Activated CD4-positive, alpha-beta T cell treated with anti-CD3 and anti-CD28 coated beads, Interleukin-2, amount 10 ng/mL, durations not matched to agents 7 days and 5 days (primary cell): Measurements from ENCODE around the gene RASGRP4. TPM values are rescaled to one million over a fixed set of nuclear protein-coding genes. Genes with fewer than 3 reads are reported as not detected.

Source experiments
- CTCF ChIA-PET: fragments of 350-600 bp; sonication (Branson Sonifier 250); formaldehyde crosslinking; loops from one replicate; lab custom pipeline; 2021; ENCODE audit warnings: antibody characterized with exemption; lab: Charles Lee
- POLR2A ChIA-PET: fragments of 350-600 bp; sonication (Branson Sonifier 250); formaldehyde crosslinking; loops from one replicate; lab custom pipeline; 2021; ENCODE audit warnings: antibody characterized with exemption; lab: Charles Lee
- DNase-seq: peaks from one replicate; pipeline ENCODE4 v3.0.0-alpha.2; 2020
- H3K27ac Mint-ChIP-seq: one replicate; pipeline ENCODE4 v1.8.0; 2021; ENCODE audit warnings: mild to moderate bottlenecking, moderate library complexity, mixed read lengths
- H3K27me3 Mint-ChIP-seq: one replicate; pipeline ENCODE4 v1.8.0; 2021; ENCODE audit warnings: mixed read lengths
- H3K36me3 Mint-ChIP-seq: one replicate; pipeline ENCODE4 v1.8.0; 2021; ENCODE audit warnings: low read depth, mixed read lengths
- H3K4me1 Mint-ChIP-seq: one replicate; pipeline ENCODE4 v1.8.0; 2021; ENCODE audit warnings: mixed read lengths
- H3K4me3 Mint-ChIP-seq: one replicate; pipeline ENCODE4 v1.8.0; 2021; ENCODE audit warnings: mild to moderate bottlenecking, moderate library complexity, mixed read lengths
- H3K9me3 Mint-ChIP-seq: one replicate; pipeline ENCODE4 v1.8.0; 2021; ENCODE audit warnings: mixed read lengths
- total RNA-seq, 2 experiments: library from RNA; stranded (reverse); gene quantifications; one replicate each; pipeline ENCODE4 v1.2.3, GENCODE V29; 2021

RASGRP4 gene
- total RNA-seq, 2 experiments from 2014 or later: 2.6 to 3.8 TPM

DNA sequence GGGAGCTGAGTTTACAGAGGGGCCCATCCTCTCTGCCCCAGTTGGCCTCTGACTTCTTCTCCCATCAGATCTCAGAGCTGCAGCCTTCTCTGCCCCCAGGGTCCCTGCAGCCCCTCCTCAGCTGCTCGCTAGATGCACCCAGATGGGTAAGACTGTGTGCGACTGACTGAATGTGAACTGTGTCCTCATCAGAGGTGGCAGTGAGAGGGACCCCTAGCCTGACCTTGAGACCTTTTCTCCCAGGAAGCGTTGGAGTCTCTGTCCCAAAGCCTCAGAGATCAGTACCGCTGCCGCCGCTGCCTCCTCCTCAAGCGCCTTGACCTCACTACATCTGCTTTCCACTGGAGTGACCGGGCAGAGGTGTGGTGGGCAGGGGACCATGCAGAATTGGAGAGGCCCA, 20.7 kb downstream of the RASGRP4 start:
- peak overlapping the region; percentile 48 for H3K4me3 Mint-ChIP-seq
- CTCF ChIA-PET: interaction anchor here (0.7 to 5.2 kb wide), 5 partner anchors 9 to 557 kb away, joined by 3 to 66 read pairs (median 3); partner anchors contain the start of genes MRPS12 and SARS2
- no peaks in the 10 kb centered on the region for H3K9me3 Mint-ChIP-seq
- H3K4me1 Mint-ChIP-seq: peaks cover 27% of the 10 kb centered on the region
- no peak for DNase-seq
- H3K36me3 Mint-ChIP-seq: peaks cover 17% of the 10 kb centered on the region
- POLR2A ChIA-PET: no interaction called here
- H3K27me3 Mint-ChIP-seq: no peaks in the 10 kb centered on the region
- no peak overlapping the region for H3K27ac Mint-ChIP-seq

- H3K27ac Mint-ChIP-seq: peak overlapping the region; percentile 31
- CTCF ChIA-PET: interaction anchor here (0.7 to 5.2 kb wide), 5 partner anchors 9 to 557 kb away, joined by 3 to 66 read pairs (median 4); partner anchors contain the start of genes MRPS12 and SARS2
- POLR2A ChIA-PET: no interaction called here
These were observed 21.2 kb downstream of the RASGRP4 start for GRCh38 chr19:38404858-38405257.

DNA sequence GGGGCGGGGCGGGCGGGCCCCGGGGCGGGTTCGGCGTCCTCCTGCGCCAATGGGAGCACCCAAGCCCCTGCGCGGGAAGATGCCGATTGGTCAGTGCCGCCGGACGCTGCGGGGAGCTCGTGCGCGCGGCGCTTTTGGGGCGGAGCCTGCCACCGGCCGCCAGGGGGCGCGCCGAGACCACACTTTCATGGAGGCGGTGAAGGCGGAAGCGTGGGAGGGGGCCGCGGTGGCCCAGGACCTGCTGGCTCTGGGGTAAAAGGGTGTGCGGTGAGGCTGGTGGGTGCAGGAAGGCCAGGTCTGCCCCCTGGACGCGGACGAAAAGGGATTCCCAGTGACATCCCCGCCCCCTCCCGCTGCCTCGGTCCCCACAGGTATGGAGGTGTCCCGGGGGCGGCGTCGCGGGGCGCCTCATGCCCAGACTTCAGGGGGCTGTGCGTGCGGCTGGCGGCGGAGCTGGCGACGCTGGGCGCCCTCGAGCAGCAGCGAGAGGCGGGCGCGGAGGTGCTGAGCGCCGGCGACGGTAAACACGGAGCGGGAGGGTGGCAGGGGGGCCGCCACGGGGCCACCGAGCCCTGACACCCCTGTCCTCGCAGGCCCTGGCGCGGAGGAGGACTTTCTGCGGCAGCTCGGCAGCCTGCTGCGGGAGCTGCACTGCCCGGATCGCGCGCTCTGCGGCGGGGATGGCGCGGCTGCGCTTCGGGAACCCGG, 22.9 kb downstream of the RASGRP4 start, which contains the start of gene FAM98C:
TSS of gene FAM98C (plus strand) at position 127 of the 708 bp plus-strand sequence. CDS start at position 188, 61 bp downstream.
- DNase-seq: peak; percentile 97
- ChIA-PET POLR2A (interaction anchor here (0.6 to 1.1 kb wide), 5 partner anchors 9 to 439 kb away, joined by 3 to 5 read pairs (median 3); partner anchors contain the start of gene EIF3K), CTCF (interaction anchor here (0.6 to 5.2 kb wide), 59 partner anchors 11 to 1710 kb away, joined by 3 to 66 read pairs (median 4); partner anchors contain the start of genes ACTN4, ECH1, EIF3K and GGN)
- Mint-ChIP-seq H3K9me3 (no peaks in the 10 kb centered on the region), H3K27ac (peak within 1 kb of the TSS; percentile 96), H3K4me1 (peaks cover 27% of the 10 kb centered on the region), H3K27me3 (no peaks in the 10 kb centered on the region), H3K36me3 (peaks cover 15% of the 10 kb centered on the region), H3K4me3 (peak within 1 kb of the TSS; percentile 88)

More at GRCh38 chr19:38404858-38405257, 21.2 kb downstream of the RASGRP4 start:
- Mint-ChIP-seq H3K27me3 (no peaks in the 10 kb centered on the region), H3K4me1 (peaks cover 27% of the 10 kb centered on the region), H3K4me3 (peak overlapping the region; percentile 53), H3K9me3 (no peaks in the 10 kb centered on the region), H3K36me3 (peaks cover 17% of the 10 kb centered on the region)
- no peak for DNase-seq

DNA sequence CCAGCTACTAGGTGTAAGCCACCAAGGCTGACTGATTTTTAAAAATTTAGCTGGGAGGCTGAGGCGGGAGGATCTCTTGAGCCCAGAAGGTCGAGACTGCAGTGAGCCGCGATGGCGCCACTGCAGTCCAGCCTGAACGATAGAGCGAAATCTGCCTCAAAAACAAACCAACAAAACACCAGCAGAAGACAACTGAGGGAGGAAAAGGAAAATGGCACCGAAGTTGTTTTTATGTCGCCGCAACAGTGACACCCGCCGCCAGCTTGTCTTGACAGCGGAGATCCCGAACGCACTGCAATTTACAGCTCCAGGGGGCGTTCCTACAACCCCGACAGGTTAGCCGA, 23.4 kb downstream of the RASGRP4 start:
- no peaks in the 10 kb centered on the region for H3K27me3 Mint-ChIP-seq
- peak overlapping the region; percentile 88 for H3K4me3 Mint-ChIP-seq

GRCh38 chr19:38401148-38401547, 24.9 kb downstream of the RASGRP4 start:
- Mint-ChIP-seq H3K27ac (no peak overlapping the region), H3K27me3 (no peaks in the 10 kb centered on the region), H3K4me3 (no peak overlapping the region), H3K4me1 (peaks cover 35% of the 10 kb centered on the region), H3K36me3 (peaks cover 8% of the 10 kb centered on the region), H3K9me3 (no peaks in the 10 kb centered on the region)
- CTCF ChIA-PET: interaction anchor here (1.5 to 2.6 kb wide), 2 partner anchors 234 to 529 kb away, joined by 5 to 20 read pairs; partner anchors contain the start of genes MRPS12 and SARS2
- DNase-seq: no peak
- POLR2A ChIA-PET: no interaction called here

More for the DNA sequence above, 23.4 kb downstream of the RASGRP4 start:
- Mint-ChIP-seq H3K4me1 (peaks cover 27% of the 10 kb centered on the region), H3K9me3 (no peaks in the 10 kb centered on the region), H3K36me3 (peaks cover 12% of the 10 kb centered on the region), H3K27ac (peak overlapping the region; percentile 96)
- ChIA-PET POLR2A (interaction anchor here (0.6 to 1.1 kb wide), 5 partner anchors 8 to 439 kb away, joined by 3 to 5 read pairs (median 3); partner anchors contain the start of gene EIF3K), CTCF (interaction anchor here (0.6 to 5.2 kb wide), 56 partner anchors 10 to 1710 kb away, joined by 3 to 66 read pairs (median 4); partner anchors contain the start of genes ACTN4, ECH1, EIF3K and GGN)
- no peak for DNase-seq

DNA sequence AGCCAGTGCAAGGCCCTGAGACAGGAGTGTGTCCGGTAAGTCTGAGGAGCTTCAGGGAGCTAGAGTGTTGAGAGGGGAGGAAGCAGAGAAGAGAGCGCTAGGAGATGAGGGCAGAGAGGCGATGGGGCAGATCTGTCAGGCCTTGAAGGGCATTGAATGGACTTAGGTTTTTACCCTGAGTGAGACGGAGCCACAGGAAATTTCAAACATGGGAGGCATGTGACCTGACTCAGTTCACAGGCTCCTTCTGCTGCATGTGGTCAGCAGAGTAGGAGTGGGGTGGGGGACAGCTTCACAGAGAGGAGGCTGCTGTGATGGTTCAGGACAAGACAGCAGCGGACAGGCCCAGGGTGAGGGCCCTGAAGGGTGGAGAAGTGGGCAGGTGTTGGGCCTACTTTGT, 25.7 kb downstream of the RASGRP4 start:
- peaks cover 33% of the 10 kb centered on the region for H3K4me1 Mint-ChIP-seq
- peak overlapping the region; percentile 54 for H3K27ac Mint-ChIP-seq
- no peaks in the 10 kb centered on the region for H3K27me3 Mint-ChIP-seq
- H3K4me3 Mint-ChIP-seq: no peak overlapping the region
- ChIA-PET CTCF (interaction anchor here (0.7 to 1.5 kb wide), 2 partner anchors 67 to 235 kb away, joined by 3 to 5 read pairs; no protein-coding TSS in a partner anchor), POLR2A (no interaction called here)
- no peaks in the 10 kb centered on the region for H3K9me3 Mint-ChIP-seq
- no peak for DNase-seq
- H3K36me3 Mint-ChIP-seq: peaks cover 6% of the 10 kb centered on the region

GRCh38 chr19:38399537-38399936, 26.5 kb downstream of the RASGRP4 start:
- DNase-seq: no peak
- ChIA-PET POLR2A (no interaction called here), CTCF (interaction anchor here (0.7 to 1.5 kb wide), 3 partner anchors 68 to 236 kb away, joined by 3 to 5 read pairs (median 3); no protein-coding TSS in a partner anchor)
- Mint-ChIP-seq H3K27ac (no peak overlapping the region), H3K27me3 (peaks cover 2% of the 10 kb centered on the region), H3K4me3 (no peak overlapping the region), H3K36me3 (no peaks in the 10 kb centered on the region), H3K9me3 (no peaks in the 10 kb centered on the region), H3K4me1 (peaks cover 31% of the 10 kb centered on the region)

DNA sequence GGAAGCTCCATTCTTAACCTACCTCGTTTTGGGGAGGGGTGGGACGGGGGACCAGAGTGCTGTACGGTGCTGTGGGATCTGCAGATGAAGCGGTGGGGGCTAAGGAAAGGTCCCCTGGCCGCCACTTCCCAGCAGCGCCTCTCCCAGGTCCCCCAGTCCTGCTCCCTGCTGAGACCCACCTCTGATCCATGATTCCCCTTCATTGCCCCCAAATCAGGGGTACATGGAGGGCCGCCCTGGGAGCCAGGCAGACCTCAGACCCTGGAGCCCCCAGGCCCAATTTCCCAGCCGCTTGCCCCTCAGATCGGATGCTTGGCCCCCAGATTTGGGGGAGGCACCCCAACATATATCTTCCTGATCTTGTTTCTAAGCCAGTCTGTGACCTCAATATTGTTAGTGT, 26.9 kb downstream of the RASGRP4 start:
- Mint-ChIP-seq H3K4me3 (no peak overlapping the region), H3K27me3 (peaks cover 2% of the 10 kb centered on the region), H3K27ac (no peak overlapping the region), H3K4me1 (peaks cover 30% of the 10 kb centered on the region), H3K9me3 (no peaks in the 10 kb centered on the region), H3K36me3 (no peaks in the 10 kb centered on the region)
- POLR2A ChIA-PET: no interaction called here
- no peak for DNase-seq
- CTCF ChIA-PET: no interaction called here

DNA sequence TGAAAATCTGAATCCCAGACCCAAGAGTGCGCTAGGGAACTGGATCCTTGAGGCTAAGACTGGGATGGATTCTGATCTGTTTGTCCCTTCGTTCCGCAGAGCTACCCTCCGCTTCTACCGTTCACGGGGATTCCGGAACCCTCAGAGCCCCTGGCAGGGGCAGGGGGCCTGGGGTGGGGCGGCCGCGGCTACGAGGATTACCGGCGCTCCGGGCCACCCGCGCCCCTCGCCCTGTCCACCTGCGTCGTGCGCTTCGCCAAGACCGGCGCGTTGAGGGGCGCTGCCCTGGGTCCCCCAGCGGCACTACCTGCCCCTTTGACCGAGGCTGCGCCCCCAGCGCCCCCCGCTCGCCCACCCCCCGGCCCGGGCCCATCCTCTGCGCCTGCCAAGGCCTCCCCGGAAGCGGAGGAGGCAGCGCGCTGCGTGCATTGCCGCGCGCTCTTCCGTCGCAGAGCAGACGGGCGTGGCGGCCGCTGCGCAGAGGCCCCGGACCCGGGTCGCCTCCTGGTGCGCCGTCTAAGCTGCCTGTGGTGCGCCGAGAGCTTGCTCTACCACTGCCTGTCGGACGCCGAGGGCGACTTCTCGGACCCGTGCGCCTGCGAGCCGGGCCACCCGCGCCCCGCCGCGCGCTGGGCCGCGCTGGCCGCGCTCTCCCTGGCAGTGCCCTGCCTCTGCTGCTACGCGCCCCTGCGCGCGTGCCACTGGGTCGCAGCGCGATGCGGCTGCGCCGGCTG, 30.5 kb downstream of the RASGRP4 start:
- peak overlapping the region; percentile 83 for H3K27ac Mint-ChIP-seq

GRCh38 chr19:38394488-38394887, 31.5 kb downstream of the RASGRP4 start:
- Mint-ChIP-seq H3K36me3 (no peaks in the 10 kb centered on the region), H3K9me3 (no peaks in the 10 kb centered on the region), H3K27ac (peak overlapping the region; percentile 83), H3K4me1 (peaks cover 20% of the 10 kb centered on the region), H3K4me3 (peak overlapping the region; percentile 69), H3K27me3 (peaks cover 28% of the 10 kb centered on the region)
- DNase-seq: peak; percentile 71
- ChIA-PET POLR2A (interaction anchor here (0.6 kb wide), 2 partner anchors 8 to 36 kb away, joined by 3 to 4 read pairs; partner anchors contain the start of gene FAM98C), CTCF (interaction anchor here (1.0 to 5.6 kb wide), 4 partner anchors 9 to 537 kb away, joined by 3 to 40 read pairs (median 3); partner anchors contain the start of gene FAM98C)

More for the DNA sequence above, 30.5 kb downstream of the RASGRP4 start:
- POLR2A ChIA-PET: interaction anchor here (0.6 to 1.2 kb wide), 2 partner anchors 21 to 456 kb away, joined by 3 to 4 read pairs; partner anchors contain the start of gene PSMD8
- CTCF ChIA-PET: interaction anchor here (0.9 to 1.4 kb wide), 3 partner anchors 11 to 536 kb away, joined by 3 read pairs; partner anchors contain the start of genes MRPS12 and SARS2
- DNase-seq: peak; percentile 48
- Mint-ChIP-seq H3K9me3 (no peaks in the 10 kb centered on the region), H3K4me3 (peak overlapping the region; percentile 69), H3K27me3 (peaks cover 23% of the 10 kb centered on the region), H3K36me3 (no peaks in the 10 kb centered on the region), H3K4me1 (peaks cover 19% of the 10 kb centered on the region)

GRCh38 chr19:38392707-38393308, 33.2 kb downstream of the RASGRP4 start:
- Mint-ChIP-seq H3K4me1 (peaks cover 28% of the 10 kb centered on the region), H3K9me3 (no peaks in the 10 kb centered on the region), H3K4me3 (no peak overlapping the region), H3K27me3 (peaks cover 37% of the 10 kb centered on the region), H3K27ac (no peak overlapping the region), H3K36me3 (no peaks in the 10 kb centered on the region)
- CTCF ChIA-PET: interaction anchor here (5.6 kb wide), 1 partner anchor 10 kb away, joined by 40 read pairs; the partner anchor contains the start of gene FAM98C
- POLR2A ChIA-PET: no interaction called here
- DNase-seq: no peak
